Measurements from ENCODE around the gene GPD1.

The GPD1 gene

DNA sequence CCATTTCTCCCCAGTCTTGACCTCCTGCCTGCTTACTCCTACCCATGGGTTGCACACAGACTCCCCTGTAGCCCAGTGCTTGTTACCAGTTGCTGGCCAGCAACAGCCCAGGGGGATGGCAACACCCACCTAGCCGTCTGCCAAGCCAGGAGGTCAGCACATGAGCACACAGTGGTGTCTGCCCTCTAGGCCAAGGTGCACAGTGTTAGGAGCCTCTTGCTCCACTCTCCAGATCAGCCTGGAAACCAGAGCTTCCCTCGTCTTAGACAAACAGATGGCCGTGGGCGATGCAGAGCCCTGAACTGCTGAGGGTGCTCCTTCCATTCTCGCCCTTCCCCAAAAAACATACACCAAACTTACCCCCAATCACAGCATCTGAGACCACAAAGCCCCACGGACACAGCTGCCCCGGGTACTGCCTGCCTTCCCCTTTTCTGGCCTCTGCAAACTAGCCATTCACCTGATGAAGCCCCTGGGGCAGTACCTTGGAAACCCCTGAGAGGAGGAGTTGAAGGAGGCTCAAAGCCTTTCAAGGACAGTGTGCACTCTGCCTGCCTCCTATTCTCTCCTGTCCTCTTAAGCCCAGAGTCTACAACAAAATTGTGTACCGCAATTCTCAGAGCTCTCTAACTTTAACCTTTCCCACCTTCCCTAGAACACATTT lies 1.0 kb upstream of the GPD1 start:
- no peak for DNase-seq

DNA sequence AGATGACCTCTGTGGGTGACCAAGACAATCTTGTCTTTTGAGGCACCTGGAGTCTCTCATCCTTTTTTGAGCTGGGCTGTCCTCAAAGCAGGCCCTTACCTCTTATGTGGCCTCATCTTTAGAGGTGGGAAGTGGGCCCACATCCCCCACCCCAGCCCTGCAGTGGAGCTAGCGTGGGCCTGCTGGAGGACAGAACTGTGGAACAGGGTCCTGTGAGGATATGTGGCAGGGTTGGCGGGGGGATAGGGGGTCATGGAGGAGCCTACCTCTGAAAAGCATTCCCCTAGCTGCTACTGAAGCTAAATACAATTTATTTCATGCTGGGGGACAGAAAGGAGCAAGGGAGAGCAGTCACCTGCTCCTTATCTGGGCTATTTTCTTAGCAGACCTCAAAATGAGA lies 457 bp upstream of the GPD1 start:
- no peak for DNase-seq

DNA sequence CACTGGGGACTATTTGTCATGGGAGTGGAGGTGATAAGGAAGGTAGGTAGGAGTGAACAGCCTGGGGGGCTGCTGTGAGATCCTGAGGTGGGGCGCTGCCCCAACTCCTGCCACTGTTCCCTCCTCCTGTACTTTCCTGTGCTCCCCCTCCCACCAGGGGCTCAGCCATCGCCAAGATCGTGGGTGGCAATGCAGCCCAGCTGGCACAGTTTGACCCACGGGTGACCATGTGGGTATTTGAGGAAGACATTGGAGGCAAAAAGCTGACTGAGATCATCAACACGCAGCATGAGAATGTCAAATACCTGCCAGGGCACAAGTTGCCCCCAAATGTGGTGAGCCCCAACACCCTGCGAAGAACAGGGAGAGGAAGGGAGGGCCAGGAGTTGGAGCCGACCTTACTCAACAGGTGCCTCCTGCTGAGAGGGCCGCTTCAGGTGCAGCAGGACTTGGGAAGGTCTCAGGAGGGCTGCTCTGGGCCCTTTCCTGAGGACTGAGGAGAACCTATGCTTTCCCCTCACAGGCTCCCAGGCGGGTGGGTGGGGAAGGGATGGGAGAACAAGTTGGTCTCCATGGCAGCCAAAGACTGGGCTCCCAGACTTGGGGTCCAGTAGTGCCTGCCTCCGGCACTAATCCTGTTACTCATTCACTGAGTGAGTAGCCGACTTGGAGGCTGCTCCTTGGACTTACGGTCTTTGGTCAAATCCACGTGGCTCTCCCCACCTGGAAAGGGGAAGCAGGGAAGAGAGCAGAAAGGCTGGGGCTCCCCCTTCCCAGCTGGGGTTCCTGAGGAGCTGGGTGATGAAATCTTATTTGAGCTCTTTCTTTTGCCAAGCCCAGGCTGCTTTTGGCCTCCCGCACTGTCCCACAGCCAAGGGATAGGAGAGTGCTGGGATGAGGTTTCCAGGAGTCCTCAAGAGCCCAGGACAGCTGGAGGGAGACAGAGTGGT lies 884 bp downstream of the GPD1 start:
- no peak for DNase-seq

DNA sequence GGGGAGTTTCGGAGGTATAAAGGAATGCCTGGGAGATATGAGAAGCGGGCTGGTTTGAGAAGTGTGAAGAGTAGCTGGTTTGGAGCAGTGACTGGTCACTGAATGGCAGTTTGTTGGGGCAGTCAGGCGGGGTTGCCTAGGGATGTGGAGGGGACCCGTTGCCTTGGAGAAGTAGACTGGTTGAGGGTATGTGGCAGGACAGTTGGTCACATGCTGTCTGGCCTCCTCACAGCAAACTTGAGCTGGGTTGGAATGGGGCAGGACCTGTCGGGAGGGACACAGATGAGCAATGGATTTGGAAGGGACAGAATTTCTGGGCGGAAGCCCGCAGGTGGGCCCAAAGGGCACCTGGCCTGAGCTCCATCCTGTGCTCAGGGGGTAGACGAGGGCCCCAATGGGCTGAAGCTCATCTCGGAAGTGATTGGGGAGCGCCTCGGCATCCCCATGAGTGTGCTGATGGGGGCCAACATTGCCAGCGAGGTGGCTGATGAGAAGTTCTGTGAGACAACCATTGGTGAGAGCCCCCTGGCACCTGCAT lies 2.2 kb downstream of the GPD1 start:
- DNase-seq: no peak

DNA sequence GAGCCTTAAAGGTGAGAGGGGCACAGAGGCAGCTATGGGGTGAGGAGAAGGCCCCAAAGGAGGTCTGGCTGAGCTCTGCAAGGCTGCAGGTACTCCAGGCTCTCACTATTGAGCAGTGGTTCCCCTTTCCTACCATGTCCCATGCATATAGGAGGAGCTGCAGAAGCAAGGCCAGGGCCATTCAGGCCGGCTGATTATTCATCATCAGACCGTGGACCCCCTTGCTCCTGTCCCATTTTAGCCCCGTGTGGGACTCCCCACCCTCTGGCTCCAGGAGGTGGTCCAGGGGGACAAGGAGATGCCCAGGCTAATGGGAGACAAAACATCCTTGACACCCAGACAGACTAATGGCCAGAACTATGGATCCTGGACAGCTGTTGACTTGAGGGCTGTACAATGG lies 3.1 kb downstream of the GPD1 start:
- DNase-seq: no peak

DNA sequence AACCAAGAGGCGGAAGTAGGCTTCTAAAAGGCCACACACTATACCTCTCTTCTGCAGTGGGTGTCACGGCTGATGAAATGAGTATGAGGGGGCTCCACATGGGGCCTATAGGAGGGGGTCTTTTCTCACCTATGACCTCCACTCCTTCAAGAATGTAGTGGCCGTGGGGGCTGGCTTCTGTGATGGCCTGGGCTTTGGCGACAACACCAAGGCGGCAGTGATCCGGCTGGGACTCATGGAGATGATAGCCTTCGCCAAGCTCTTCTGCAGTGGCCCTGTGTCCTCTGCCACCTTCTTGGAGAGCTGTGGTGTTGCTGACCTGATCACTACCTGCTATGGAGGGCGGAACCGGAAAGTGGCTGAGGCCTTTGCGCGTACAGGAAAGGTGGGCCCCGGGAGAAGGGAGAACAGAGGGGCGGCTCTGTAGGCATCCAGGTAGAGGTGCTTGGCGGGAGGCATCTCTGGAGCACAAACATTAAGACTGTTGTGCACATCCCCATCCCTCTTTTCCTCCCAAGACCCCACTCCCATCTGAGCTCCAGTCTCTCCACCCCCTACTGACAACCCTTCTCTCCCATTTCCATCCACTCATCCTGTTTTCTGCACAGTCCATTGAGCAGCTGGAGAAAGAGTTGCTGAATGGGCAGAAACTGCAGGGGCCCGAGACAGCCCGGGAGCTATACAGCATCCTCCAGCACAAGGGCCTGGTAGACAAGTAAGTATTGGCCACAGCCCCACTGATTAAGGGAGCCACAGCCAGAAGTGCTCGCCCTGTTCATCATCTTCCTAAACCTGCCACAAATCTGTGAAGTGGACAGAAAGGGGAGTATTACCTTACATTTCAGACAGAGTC lies 3.8 kb downstream of the GPD1 start:
- no peak for DNase-seq

DNA sequence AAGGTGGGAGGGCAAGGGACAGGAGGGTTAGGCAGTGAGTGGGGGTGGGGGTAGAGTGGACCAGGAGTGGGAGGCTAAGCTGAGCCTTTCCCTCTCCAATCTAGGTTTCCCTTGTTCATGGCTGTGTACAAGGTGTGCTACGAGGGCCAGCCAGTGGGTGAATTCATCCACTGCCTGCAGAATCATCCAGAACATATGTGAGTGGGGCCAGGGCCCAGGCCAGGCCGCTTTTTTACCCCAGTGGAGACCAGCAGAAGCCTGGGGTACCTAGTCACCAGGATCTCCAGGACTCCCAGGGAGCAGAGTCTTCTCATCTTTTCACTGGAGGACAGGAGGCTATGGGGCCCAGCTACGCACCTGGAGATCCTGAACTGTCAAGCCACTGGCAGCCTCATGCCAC lies 5.5 kb downstream of the GPD1 start:
- no peak for DNase-seq

DNA sequence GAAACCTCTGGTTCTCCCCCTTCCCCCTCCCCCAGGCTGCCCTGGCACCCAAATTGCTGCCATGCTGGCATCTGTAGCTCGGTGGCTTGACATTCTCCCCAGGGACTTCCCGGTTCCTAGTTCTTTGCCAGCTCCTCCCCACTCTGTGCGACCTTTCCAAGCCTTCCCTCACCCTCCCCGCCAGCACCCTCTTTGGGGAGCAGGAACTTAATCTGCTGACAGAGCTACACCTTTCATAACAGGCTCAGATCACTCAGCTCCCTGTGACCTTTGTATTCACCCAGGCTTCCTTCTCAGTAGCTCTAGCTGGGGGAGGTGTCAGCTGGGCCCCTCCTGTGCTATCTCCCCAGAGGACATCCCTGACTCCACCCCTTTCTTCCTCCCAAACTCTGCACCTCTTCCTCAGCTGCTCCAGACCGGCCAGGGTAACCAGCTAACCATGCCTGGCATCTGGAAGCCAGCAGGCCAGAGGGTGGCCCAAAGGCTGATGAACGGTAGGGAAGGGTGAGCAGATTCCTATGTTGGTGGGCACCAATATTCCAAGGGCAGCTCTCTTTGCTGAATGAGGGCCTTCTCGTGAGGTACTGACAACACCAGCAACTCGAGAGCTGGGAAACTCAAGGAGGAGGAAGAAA lies 6.4 kb downstream of the GPD1 start:
- DNase-seq: no peak

DNA sequence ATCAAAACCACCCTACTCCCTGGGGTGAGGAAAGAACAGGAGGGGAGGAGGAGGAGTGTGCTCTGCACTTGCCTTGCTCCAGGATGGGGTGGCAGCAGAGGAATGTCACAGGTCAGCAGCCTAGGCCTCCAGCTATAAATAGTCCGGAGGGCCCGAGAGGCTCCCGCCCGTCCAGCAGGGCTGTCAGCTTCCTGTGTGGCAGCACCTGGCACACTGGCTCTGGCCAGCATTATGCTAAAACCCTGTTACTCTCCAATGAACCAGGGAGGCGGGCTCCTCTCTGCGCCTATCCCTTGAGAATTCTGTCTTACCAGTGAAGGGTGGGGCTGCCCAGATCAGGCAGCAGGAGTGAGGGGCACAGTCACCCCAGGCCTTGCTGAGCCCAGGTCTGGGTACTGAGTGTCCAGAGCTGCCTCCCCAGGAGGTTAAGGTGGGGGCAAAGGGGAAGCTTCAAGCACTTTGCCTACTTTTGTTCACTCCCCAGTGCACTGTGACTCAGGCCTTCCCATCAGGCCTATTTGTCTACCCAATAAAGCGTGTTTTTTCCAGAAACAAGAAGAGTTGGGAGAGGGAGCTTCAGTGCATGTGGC lies 7.0 kb downstream of the GPD1 start:
- no peak for DNase-seq

DNA sequence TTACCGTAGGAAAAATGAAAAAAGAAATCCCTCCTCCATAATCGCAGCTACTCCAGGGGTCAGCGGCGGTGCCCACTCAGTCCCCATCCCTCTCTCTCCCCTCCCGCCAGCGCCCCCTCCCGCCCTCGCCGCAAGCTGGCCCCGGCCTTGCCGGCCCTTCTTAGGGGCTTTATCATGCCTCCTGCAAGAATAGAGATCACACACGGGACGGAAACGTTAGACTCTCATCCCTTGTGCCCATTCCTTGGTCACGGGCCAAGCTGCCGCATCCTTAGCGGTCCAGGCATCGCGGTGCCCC lies 7.5 kb downstream of the GPD1 start:
- DNase-seq: no peak

DNA sequence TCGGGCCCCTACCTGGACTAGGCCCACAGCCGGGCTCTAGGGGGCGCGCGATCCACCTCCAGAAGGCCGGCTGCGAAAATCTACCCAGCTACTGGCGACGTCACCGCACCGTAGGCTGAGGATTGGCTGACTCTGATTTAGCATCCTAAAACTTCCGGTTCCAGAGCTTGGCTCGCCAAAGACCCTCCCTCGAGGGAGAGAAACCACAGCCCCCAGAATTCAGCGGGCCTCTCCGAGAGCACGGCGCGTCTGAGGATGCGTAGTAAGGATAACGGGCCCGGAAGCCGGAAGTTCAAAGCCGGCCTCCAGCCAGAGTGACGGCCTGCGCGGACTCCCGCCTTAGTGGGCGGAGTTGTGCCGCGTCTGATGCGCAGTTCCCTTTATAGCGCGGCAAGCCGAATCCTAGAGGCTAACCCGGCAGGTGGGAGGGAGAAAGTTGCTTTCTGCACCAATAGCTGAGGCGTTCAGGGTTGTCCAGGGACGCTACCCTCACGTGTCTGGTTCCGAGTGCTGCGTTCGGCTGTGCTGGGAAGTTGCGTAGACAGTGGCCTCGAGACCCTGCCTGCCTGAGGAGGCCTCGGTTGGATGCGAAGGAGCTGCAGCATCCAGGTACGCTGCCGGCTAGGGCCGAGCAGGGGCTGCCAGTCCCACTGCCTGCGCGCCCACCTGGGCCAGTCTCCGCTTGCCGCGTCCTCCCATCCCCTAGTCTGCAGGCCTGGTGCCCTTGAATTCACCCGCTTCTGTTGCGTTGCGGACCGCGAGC lies 8.1 kb downstream of the GPD1 start, which contains the start of gene COX14:
COX14 (plus strand) TSS at position 544 of the 763 bp plus-strand sequence. CDS start 7,808 bp downstream, outside the sequence.
- DNase-seq: peak; percentile 98

DNA sequence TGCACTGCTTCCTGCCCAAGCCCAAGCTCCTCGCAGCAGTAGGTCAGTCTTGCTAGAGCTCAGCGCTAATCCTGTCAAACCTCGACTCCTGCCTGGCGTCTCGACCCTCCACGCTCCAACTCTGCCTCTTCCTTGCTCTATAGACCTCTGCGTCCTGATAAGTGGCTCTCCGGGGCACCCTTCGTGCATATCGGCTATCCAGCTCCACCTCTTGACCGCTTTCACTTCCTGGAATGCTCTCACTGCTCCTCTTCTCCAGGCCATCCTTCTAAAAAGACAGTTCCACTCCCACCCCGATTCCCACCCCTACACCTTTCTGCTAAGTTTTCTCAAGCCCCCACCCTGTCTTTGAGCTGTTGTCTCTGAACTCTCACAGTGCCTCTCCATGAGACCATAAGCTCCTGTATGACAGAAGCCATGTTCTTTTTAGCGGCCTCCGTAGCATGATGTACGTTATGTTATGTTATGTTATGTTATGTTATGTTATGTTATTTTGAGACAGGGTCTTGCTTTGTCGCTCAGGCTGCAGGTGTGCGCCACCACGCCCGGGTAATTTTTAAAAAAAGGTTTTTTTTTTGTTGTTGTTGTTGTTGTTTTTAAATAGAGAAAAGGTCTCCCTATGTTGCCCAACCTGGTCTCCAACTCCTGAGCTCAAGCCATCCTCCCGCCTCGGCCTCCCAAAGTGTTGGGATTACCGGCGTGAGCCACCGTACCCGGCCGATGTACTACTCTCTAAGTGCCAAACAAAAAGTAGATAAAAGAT lies 8.8 kb downstream of the GPD1 start:
- no peak for DNase-seq

DNA sequence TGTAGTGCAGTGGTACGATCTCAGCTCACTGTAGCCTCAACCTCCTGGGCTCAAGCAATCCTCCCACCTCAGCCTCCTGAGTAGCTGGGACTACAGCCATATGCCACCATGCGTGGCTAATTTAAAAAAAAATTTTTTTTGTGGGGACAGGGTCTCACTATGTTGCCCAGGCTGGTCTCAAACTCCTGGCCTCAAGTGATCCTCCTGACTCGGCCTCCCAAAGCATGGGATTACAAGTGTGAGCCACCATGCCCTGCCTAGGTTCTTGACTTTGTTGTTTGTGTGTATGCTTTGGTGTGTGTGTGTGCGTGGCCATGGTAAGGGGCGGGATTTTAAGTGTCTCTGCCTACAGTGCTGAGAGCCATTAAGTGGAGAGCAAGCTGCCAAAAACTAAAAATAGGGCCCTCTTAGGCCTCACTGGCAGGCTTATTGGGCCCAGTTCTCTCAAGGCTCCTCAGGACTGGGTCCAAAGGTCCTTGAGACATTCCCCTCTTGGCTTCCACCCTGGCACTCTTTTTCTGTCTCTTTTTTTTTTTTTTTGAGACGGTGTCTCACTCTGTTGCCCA lies 13.3 kb downstream of the GPD1 start:
- DNase-seq: no peak

DNA sequence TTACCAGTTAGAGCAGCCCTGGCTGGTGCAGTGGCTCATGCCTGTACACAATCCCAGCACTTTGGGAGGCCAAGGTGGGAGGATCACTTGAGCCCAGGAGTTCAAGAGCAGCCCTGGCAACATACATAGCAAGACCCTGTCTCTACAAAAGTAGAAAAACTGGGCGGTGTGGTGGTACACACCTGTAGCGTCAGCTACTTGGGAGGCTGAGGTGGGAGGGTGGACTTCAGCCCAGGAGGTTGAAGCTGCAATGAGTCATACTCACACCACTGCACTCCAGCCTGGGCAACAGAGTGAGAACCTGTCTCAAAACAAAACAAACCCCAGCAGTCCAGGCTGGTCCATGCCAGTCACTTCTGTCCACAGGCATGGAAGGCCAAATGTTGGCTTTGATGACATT lies 15.6 kb downstream of the GPD1 start:
- DNase-seq: no peak

DNA sequence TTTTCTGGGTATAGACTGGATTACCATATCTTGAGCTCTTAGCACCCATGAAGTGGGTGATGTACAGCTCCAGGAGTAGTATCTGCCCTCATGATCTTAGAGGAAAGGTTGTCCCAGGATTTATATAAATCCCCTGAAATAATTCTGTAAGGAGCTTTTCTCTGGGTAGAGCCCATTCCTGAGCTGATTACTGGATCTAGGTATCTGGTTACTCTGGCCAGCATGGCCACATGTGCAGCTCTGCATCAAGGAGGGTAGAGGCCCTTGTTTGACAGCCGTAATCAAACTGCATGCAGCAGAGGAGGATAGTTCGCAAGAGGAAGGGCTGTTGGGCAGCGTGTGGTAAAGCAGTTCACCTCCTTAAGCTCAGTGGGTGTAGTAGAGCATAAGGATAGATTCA lies 16.7 kb downstream of the GPD1 start:
- no peak for DNase-seq

DNA sequence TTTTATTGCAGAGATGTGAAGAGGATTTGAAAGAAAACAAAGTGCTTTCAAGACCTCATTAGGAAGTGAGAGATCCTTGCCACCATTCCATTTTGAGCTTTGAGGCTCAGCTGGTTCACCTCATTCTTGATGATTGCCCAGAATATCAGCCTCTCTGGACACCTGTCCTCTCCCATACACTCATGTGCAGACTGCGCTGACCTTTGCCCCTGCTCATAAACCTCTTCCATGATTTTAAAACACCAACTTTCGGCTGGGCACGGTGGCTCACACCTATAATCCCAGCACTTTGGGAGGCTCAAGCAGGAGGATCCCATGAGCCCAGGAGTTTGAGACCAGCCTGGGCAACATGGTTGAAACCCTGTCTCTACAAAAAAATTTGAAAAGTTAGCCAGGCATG lies 17.1 kb downstream of the GPD1 start:
- DNase-seq: no peak

DNA sequence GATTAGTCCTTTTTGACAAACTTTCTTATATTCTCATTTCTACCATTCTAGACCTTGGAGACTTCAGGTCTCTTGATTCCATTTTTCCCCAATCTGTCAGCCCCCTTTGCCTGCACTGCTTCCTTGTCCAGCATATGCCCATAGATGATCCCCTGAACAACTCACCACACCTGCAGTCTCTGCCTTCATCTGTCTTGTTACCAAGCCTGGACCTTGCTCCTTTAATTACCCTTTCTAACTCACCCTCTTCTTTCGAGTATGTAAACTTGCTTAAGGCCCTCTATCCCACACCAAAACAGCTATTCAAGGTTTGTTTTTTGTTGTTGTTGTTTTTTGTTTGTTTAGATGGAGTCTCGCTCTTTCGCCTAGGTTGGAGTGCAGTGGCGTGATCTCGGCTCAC lies 17.8 kb downstream of the GPD1 start:
- no peak for DNase-seq

DNA sequence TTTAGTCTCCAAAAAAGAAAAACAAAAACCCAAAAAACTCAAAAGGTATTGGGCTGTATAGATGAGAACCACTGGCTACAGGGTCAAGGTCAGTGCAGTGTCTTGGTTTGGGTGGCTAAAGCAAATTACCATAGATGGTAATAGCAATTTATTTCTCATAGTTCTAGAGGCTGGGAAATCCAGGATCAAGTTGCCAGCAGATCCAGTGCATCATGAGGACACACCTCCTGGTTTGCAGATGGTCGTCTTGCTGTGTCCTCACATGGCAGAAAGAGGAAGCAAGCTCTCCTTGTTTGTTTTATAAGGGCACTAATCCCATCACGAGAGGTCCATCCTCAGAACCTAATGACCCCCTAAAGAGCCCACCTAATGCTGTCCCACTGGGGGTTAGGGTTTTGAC lies 19.4 kb downstream of the GPD1 start:
- no peak for DNase-seq

DNA sequence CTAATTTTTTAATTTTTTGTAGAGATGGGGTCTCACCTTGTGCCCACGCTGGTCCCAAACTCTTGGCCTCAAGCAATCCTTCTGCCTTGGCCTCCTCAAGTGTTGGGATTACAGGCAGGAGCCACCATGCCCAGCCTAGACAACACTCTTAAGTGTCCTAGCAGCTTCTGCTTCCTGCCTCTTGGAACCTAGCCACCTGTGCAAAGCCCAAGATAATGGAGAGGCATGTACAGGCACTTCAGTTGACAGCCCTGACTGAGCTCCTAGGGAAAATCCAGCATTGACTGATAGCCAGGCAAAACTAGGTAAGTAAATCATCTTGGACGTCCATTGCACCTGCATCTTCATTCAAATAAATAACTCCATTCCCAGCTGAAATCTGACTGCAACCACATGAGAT lies 23.7 kb downstream of the GPD1 start:
- DNase-seq: no peak

DNA sequence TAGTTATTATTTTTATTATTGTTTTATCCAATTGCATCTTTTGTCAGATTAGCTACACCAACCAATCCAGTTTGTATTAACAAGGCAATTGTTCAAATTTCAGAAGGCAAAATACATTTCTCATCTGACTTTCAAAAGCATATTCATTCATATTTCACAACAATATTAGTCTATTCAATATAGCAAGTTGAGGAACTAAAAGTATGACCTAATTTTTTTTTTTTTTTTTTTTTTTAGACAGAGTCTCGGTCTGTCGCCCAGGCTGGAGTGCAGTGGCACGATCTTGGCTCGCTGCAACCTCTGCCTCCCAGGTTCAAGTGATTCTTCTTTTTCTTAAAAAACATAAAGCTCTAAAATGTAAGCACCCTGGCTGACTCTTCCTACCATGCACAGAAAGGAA lies 25.5 kb downstream of the GPD1 start:
- no peak for DNase-seq
